Tibial artery (tissue), 4 donors: ENCODE measurements around the gene TSPAN4.

Experiments
- DNase-seq, 2 donors: peaks; one replicate each; pipeline ENCODE4 v3.0.0-alpha.2; 2019
- H3K27ac ChIP-seq, 2 donors: fragments of 200-600 bp; sonication (generic) in 1 of 2; 1 replicate in 1 of 2; 2 replicates in 1 of 2; pipeline ENCODE4 v1.5.1; 2018 to 2019; ENCODE audit warnings: mild to moderate bottlenecking in 1 of 2
- H3K27me3 ChIP-seq, 2 donors: fragments of 200-600 bp; sonication (generic) in 1 of 2; one replicate each; pipeline versions ENCODE4 v1.5.1 to v1.6.0; 2016 to 2019
- H3K36me3 ChIP-seq, 3 donors: fragments of 200-600 bp; sonication (generic) in 2 of 3; one replicate each; pipeline ENCODE4 v1.5.1; 2016 to 2019; ENCODE audit warnings: mild to moderate bottlenecking in 2 of 3
- H3K4me1 ChIP-seq, 4 donors: fragments of 200-600 bp; sonication (generic) in 2 of 4; 1 replicate in 3 of 4; 2 replicates in 1 of 4; pipeline ENCODE4 v1.5.1; 2016 to 2019
- H3K4me3 ChIP-seq, 2 donors: fragments of 200-600 bp; sonication (generic) in 1 of 2; 1 replicate in 1 of 2; 2 replicates in 1 of 2; pipeline ENCODE4 v1.5.1; 2018 to 2019; ENCODE audit warnings: mild to moderate bottlenecking in 2 of 2
- H3K9me3 ChIP-seq, 3 donors: fragments of 200-600 bp; sonication (generic) in 1 of 3; one replicate each; pipeline ENCODE4 v1.5.1; 2016 to 2019
- CTCF ChIP-seq, 2 experiments: fragments of 200-600 bp in 1 of 2; fragments of 450-650 bp in 1 of 2; IDR thresholded peaks; one replicate each; pipeline ENCODE4 v1.5.1; 2017 to 2019; ENCODE audit warnings: antibody characterized with exemption in 2 of 2, mild to moderate bottlenecking in 1 of 2, moderate library complexity in 1 of 2
- intact Hi-C: fragments of 100-400 bp; cut with DNase I; formaldehyde crosslinking; loops from one replicate; pipeline ENCODE4 v1.15.0; 2023; ENCODE audit warnings: low total_unique reads

TSPAN4 gene

GRCh38 chr11:849951-850774 lies 7.5 kb downstream of the TSPAN4 start:
- peak overlapping the region; percentile 38 to 46 for H3K4me3 ChIP-seq
- TF ChIP-seq CTCF (IDR thresholded peaks at IDR 0.05) = no peak
- H3K4me1 ChIP-seq = peaks cover 2 to 51% (median 48%) of the 10 kb centered on the region in 4 donors
- no peak overlapping the region for H3K27ac ChIP-seq
- H3K27me3 ChIP-seq = peaks cover 0 to 25% of the 10 kb centered on the region in 2 donors
- peaks cover 0 to 17% (median 3%) of the 10 kb centered on the region in 3 donors for H3K36me3 ChIP-seq
- DNase-seq = no peak
- no peaks in the 10 kb centered on the region for H3K9me3 ChIP-seq
- intact Hi-C loops = no loop called here

GRCh38 chr11:850775-851763 lies 8.4 kb downstream of the TSPAN4 start:
- no peaks in the 10 kb centered on the region for H3K9me3 ChIP-seq
- DNase-seq = no peak
- peaks cover 0 to 45% (median 39%) of the 10 kb centered on the region in 4 donors for H3K4me1 ChIP-seq
- intact Hi-C loops = no loop called here
- no peak overlapping the region for H3K4me3 ChIP-seq
- peaks cover 0 to 25% of the 10 kb centered on the region in 2 donors for H3K27me3 ChIP-seq
- peaks cover 0 to 26% (median 3%) of the 10 kb centered on the region in 3 donors for H3K36me3 ChIP-seq
- H3K27ac ChIP-seq = no peak overlapping the region
- TF ChIP-seq CTCF (IDR thresholded peaks at IDR 0.05) = no peak

- no peak for DNase-seq
These were observed 10.1 kb downstream of the TSPAN4 start for GRCh38 chr11:852762-853161.

GRCh38 chr11:853682-854448 lies 11.2 kb downstream of the TSPAN4 start:
- Histone ChIP-seq H3K9me3 (no peaks in the 10 kb centered on the region), H3K4me3 (no peak overlapping the region), H3K27me3 (peaks cover 0 to 7% of the 10 kb centered on the region in 2 donors), H3K36me3 (peaks cover 0 to 27% (median 3%) of the 10 kb centered on the region in 3 donors), H3K27ac (no peak overlapping the region), H3K4me1 (peaks cover 0 to 34% (median 22%) of the 10 kb centered on the region in 4 donors)
- TF ChIP-seq CTCF (IDR thresholded peaks at IDR 0.05) = no peak
- intact Hi-C loops = no loop called here
- DNase-seq = no peak

More at GRCh38 chr11:852762-853161, 10.1 kb downstream of the TSPAN4 start:
- H3K4me1 ChIP-seq = peaks cover 0 to 38% (median 33%) of the 10 kb centered on the region in 4 donors
- no peak for TF ChIP-seq CTCF (IDR thresholded peaks at IDR 0.05)
- no peaks in the 10 kb centered on the region for H3K9me3 ChIP-seq
- peaks cover 0 to 27% (median 3%) of the 10 kb centered on the region in 3 donors for H3K36me3 ChIP-seq
- no peak overlapping the region for H3K4me3 ChIP-seq
- H3K27me3 ChIP-seq = peaks cover 0 to 18% of the 10 kb centered on the region in 2 donors
- H3K27ac ChIP-seq = no peak overlapping the region
- intact Hi-C loops = no loop called here
